Body of pancreas (tissue), 4 donors: ENCODE measurements around the gene AJM1. TPM values are rescaled to one million over a fixed set of nuclear protein-coding genes. Genes with fewer than 3 reads are reported as not detected.
A peak's percentile ranks its signal among the peaks of the same experiment; 100 is the strongest.
"Not testable (repeated sequence)": the region's sequence is repeated elsewhere in the genome, so short reads cannot be mapped to it uniquely, and the experiment has no call there.

Experiments
- ATAC-seq: fragments of 150-250 bp; one replicate; pipeline ENCODE4 v1.9.1; 2016
- DNase-seq, 4 donors: peaks; one replicate each; pipeline ENCODE4 v3.0.0-alpha.2; 2019
- H3K27ac ChIP-seq, 4 donors: fragments of 200-600 bp; sonication (generic); 1 replicate in 3 of 4; 2 replicates in 1 of 4; pipeline versions ENCODE4 v1.5.1 to v1.6.1; 2016 to 2019; ENCODE audit warnings: mild to moderate bottlenecking in 1 of 4, mixed read lengths in 1 of 4, moderate library complexity in 1 of 4
- H3K27me3 ChIP-seq, 2 donors: fragments of 200-600 bp; sonication (generic); one replicate each; pipeline ENCODE4 v1.6.0; 2016; ENCODE audit warnings: mild to moderate bottlenecking in 1 of 2
- H3K36me3 ChIP-seq, 2 donors: fragments of 200-600 bp; sonication (generic); replicated peaks in 1 of 2; 2 replicates each; pipeline ENCODE4 v1.5.1; 2016; ENCODE audit warnings: low read depth in 2 of 2; ENCODE audit not compliant: insufficient read depth in 1 of 2
- H3K4me1 ChIP-seq: fragments of 200-600 bp; sonication (generic); one replicate; pipeline ENCODE4 v1.6.0; 2016
- H3K4me3 ChIP-seq, 2 donors: fragments of 200-600 bp; sonication (generic); 1 replicate in 1 of 2; 2 replicates in 1 of 2; pipeline ENCODE4 v1.5.1; 2016 to 2019
- H3K9me3 ChIP-seq, 3 donors: fragments of 200-600 bp; sonication (generic); 1 replicate in 2 of 3; 2 replicates in 1 of 3; pipeline ENCODE4 v1.5.1; 2016
- CTCF ChIP-seq, 7 experiments: fragments of 450-650 bp in 4 of 7; fragments of 200-600 bp in 3 of 7; sonication (generic) in 3 of 7; IDR thresholded peaks; one replicate each; pipeline ENCODE4 v1.5.1; 2016 to 2019; ENCODE audit warnings: antibody characterized with exemption in 7 of 7
- POLR2A ChIP-seq, 3 donors: fragments of 450-650 bp; IDR thresholded peaks; one replicate each; pipeline ENCODE4 v1.6.1; 2016; ENCODE audit warnings: antibody characterized with exemption in 3 of 3, mild to moderate bottlenecking in 2 of 3
- WGBS, 2 donors: methylation state at CpG; one replicate each; pipeline ENCODE4 v1.1.5; 2017; 5-methylcytosine and 5-hydroxymethylcytosine counted together
- intact Hi-C: fragments of 100-400 bp; cut with DNase I; formaldehyde crosslinking; loops from one replicate; pipeline ENCODE4 v1.15.1; 2023
- total RNA-seq, 2 donors: library from RNA; depleted of rRNA; stranded (reverse); fragments of >200 nt; gene quantifications; one replicate each; pipeline ENCODE4 v1.1.0, GENCODE V29; 2016

AJM1 gene
- total RNA-seq, 2 donors from 2014 or later = 5.2 to 13.2 TPM

- intact Hi-C loops, H3K27me3 ChIP-seq, H3K9me3 ChIP-seq, ATAC-seq, H3K36me3 ChIP-seq, H3K4me3 ChIP-seq: not testable (repeated sequence)
- H3K4me1 ChIP-seq = peaks cover 56% of the 10 kb centered on the region
- TF ChIP-seq CTCF (IDR thresholded peaks at IDR 0.05) = peak; percentile 56 to 78 (median 68)
- 40 to 73% methylated on average over 11 to 79 of the region's 99 CpGs for WGBS, 2 donors
- peak in 3 of 4 donors; percentile 44 to 65 (median 64) for DNase-seq
- H3K27ac ChIP-seq = peak overlapping the region; percentile 34 to 89 (median 72)
Measured at GRCh38 chr9:136843801-136844740, 1.8 kb downstream of the AJM1 start.

GRCh38 chr9:136844761-136845464, 2.6 kb downstream of the AJM1 start:
- intact Hi-C loops = no loop called here
- no peak overlapping the region for H3K27ac ChIP-seq
- DNase-seq (no peak), ATAC-seq (no peak)
- H3K4me3 ChIP-seq = no peak overlapping the region
- H3K27me3 ChIP-seq = no peaks in the 10 kb centered on the region
- no peaks in the 10 kb centered on the region for H3K9me3 ChIP-seq
- TF ChIP-seq POLR2A (IDR thresholded peaks at IDR 0.05) (no peak), CTCF (IDR thresholded peaks at IDR 0.05) (no peak)
- WGBS, 2 donors = 69 to 89% methylated on average over 34 to 53 of the region's 88 CpGs
- peaks cover 59% of the 10 kb centered on the region for H3K4me1 ChIP-seq
- no peaks in the 10 kb centered on the region for H3K36me3 ChIP-seq

- no peaks in the 10 kb centered on the region for H3K27me3 ChIP-seq
- H3K27ac ChIP-seq = no peak overlapping the region
- H3K36me3 ChIP-seq = no peaks in the 10 kb centered on the region
- no peak for TF ChIP-seq CTCF (IDR thresholded peaks at IDR 0.05)
- TF ChIP-seq POLR2A (IDR thresholded peaks at IDR 0.05) = no peak
- ATAC-seq = no peak
- H3K4me1 ChIP-seq = peaks cover 59% of the 10 kb centered on the region
- no peak overlapping the region for H3K4me3 ChIP-seq
- DNase-seq = no peak
- 60 to 81% methylated on average over 19 to 71 of the region's 102 CpGs for WGBS, 2 donors
- no peaks in the 10 kb centered on the region for H3K9me3 ChIP-seq
- intact Hi-C loops = no loop called here
Measured at GRCh38 chr9:136845465-136846260, 3.4 kb downstream of the AJM1 start.

- no peak for ATAC-seq
- H3K9me3 ChIP-seq = no peaks in the 10 kb centered on the region
- H3K27me3 ChIP-seq = no peaks in the 10 kb centered on the region
- H3K27ac ChIP-seq = no peak overlapping the region
- DNase-seq = no peak
- intact Hi-C loops = no loop called here
- TF ChIP-seq POLR2A (IDR thresholded peaks at IDR 0.05) (no peak), CTCF (IDR thresholded peaks at IDR 0.05) (no peak)
- no peaks in the 10 kb centered on the region for H3K36me3 ChIP-seq
- H3K4me3 ChIP-seq = no peak overlapping the region
- H3K4me1 ChIP-seq = peaks cover 59% of the 10 kb centered on the region
- WGBS, 2 donors = 33 to 80% methylated on average over 49 to 58 of the region's 98 CpGs
Measured at GRCh38 chr9:136846376-136847087, 4.3 kb downstream of the AJM1 start.
